Mesenteric fat pad (tissue), 1 donor: ENCODE results near the gene DISC1. TPM values are rescaled to one million over a fixed set of nuclear protein-coding genes. Genes with fewer than 3 reads are reported as not detected.

Experiments
- DNase-seq: peaks from one replicate; pipeline ENCODE4 v3.0.0-alpha.2; 2020; ENCODE audit warnings: low spot score
- total RNA-seq: library from RNA; stranded (reverse); fragmentation: NEBNext Ultra II Directional; extraction: Animal tissue kit (Norgen Biotek cat#: 25700); gene quantifications from one replicate; pipeline ENCODE4 v1.2.1, GENCODE V29; 2021
- donor health status: DM: yes; HTN: yes; CAD: no.

The DISC1 gene
- total RNA-seq, 1 donor from 2014 or later = 13.0 TPM

GRCh38 chr1:231694465-231695077, 68.0 kb downstream of the DISC1 start:
- DNase-seq = no peak

- no peak for DNase-seq
These were observed 69.1 kb downstream of the DISC1 start for GRCh38 chr1:231695439-231696255.

- DNase-seq = no peak
These were observed 73.2 kb downstream of the DISC1 start for GRCh38 chr1:231699784-231700183.

GRCh38 chr1:231701306-231701705, 74.7 kb downstream of the DISC1 start:
- DNase-seq = no peak

GRCh38 chr1:231702331-231702730, 75.7 kb downstream of the DISC1 start:
- no peak for DNase-seq

GRCh38 chr1:231702804-231703203, 76.2 kb downstream of the DISC1 start:
- no peak for DNase-seq

GRCh38 chr1:231705806-231706760, 79.5 kb downstream of the DISC1 start:
- DNase-seq = no peak

- DNase-seq = no peak
These were observed 80.3 kb downstream of the DISC1 start for GRCh38 chr1:231706934-231707333.

- no peak for DNase-seq
These were observed 80.8 kb downstream of the DISC1 start for GRCh38 chr1:231707407-231707806.

- DNase-seq = no peak
These were observed 81.8 kb downstream of the DISC1 start for GRCh38 chr1:231708394-231708793.

GRCh38 chr1:231714440-231714839, 87.8 kb downstream of the DISC1 start:
- no peak for DNase-seq

GRCh38 chr1:231715816-231716722, 89.5 kb downstream of the DISC1 start:
- no peak for DNase-seq

- DNase-seq = no peak
These were observed 90.3 kb downstream of the DISC1 start for GRCh38 chr1:231716879-231717278.

GRCh38 chr1:231719485-231720183, 93.0 kb downstream of the DISC1 start:
- no peak for DNase-seq

- no peak for DNase-seq
These were observed 94.2 kb downstream of the DISC1 start for GRCh38 chr1:231720652-231721325.

- DNase-seq = no peak
These were observed 94.8 kb downstream of the DISC1 start for GRCh38 chr1:231721436-231721835.

GRCh38 chr1:231722356-231722755, 95.8 kb downstream of the DISC1 start:
- DNase-seq = no peak

- no peak for DNase-seq
These were observed 96.6 kb downstream of the DISC1 start for GRCh38 chr1:231723146-231723545.

GRCh38 chr1:231724041-231724440, 97.5 kb downstream of the DISC1 start:
- DNase-seq = no peak
